ENCODE data around the gene AK8.

- TF ChIP-seq EZH2phosphoT487 (conservative IDR thresholded peaks at IDR 0.05; ENCODE audit: low read length), result no peak
- no peak for TF ChIP-seq CTCF (IDR thresholded peaks at IDR 0.05; ENCODE audit: insufficient read depth, low read length, poor library complexity, severe bottlenecking)
Measured at GRCh38 chr9:132776891-132777290, 101.2 kb downstream of the AK8 start.
